ENCODE measurements around the gene APOA4.
A peak's percentile ranks its signal among the peaks of the same experiment; 100 is the strongest.

Gene APOA4

GRCh38 chr11:116773203-116774097, 49.7 kb downstream of the APOA4 start:
- DNase-seq: no peak

- DNase-seq: peak; percentile 97
Measured at GRCh38 chr11:116772443-116773202, 50.5 kb downstream of the APOA4 start, which contains the start of gene BUD13. BUD13 (minus strand) TSS chr11:116772987; CDS start chr11:116772964, 23 bp downstream.

- DNase-seq: peak; percentile 33
Measured at GRCh38 chr11:116771935-116772334, 51.2 kb downstream of the APOA4 start.

Data from eye (tissue), 1 donor.